ENCODE data around the gene CADPS. TPM values are rescaled to one million over a fixed set of nuclear protein-coding genes. Genes with fewer than 3 reads are reported as not detected.

The CADPS gene
- total RNA-seq, 1 experiment from 2014 or later = not detected

- CTCF ChIA-PET = no interaction called here
- POLR2A ChIA-PET (ENCODE audit: low non-redundant PET) = no interaction called here
- Histone ChIP-seq H3K4me1 (ENCODE audit: insufficient read depth, low read length, poor library complexity, severe bottlenecking) (no peaks in the 10 kb centered on the region), H3K9me3 (ENCODE audit: low read depth, low read length, poor library complexity, severe bottlenecking) (no peaks in the 10 kb centered on the region), H3K27me3 (replicated peaks; ENCODE audit: insufficient read depth, low read depth, low read length, poor library complexity) (peaks cover 18% of the 10 kb centered on the region), H3K27ac (ENCODE audit: low read depth, low read length, poor library complexity, severe bottlenecking) (no peak overlapping the region), H3K36me3 (ENCODE audit: insufficient read depth, low read length, poor library complexity, severe bottlenecking) (no peaks in the 10 kb centered on the region), H3K4me3 (ENCODE audit: low read depth, low read length, poor library complexity, severe bottlenecking) (no peak overlapping the region)
- TF ChIP-seq CTCF (conservative IDR thresholded peaks at IDR 0.05; ENCODE audit: low read depth, low read length) = no peak
- no peak for TF ChIP-seq EZH2 (IDR thresholded peaks at IDR 0.05; ENCODE audit: borderline replicate concordance, low read depth, low read length, poor library complexity, severe bottlenecking)
- no peak for DNase-seq (ENCODE audit: low spot score)
- no TSS peak for BruUV-seq (replicated peaks)
- intact Hi-C loops (cut with micrococcal nuclease; ENCODE audit: unreplicated experiment) = no loop called here
Measured at GRCh38 chr3:62451211-62451887, 423.9 kb downstream of the CADPS start.

- TF ChIP-seq CTCF (conservative IDR thresholded peaks at IDR 0.05; ENCODE audit: low read depth, low read length) (no peak), EZH2 (IDR thresholded peaks at IDR 0.05; ENCODE audit: borderline replicate concordance, low read depth, low read length, poor library complexity, severe bottlenecking) (no peak)
- peaks cover 3% of the 10 kb centered on the region for H3K27me3 ChIP-seq (replicated peaks; ENCODE audit: insufficient read depth, low read depth, low read length, poor library complexity)
- no peaks in the 10 kb centered on the region for H3K9me3 ChIP-seq (ENCODE audit: low read depth, low read length, poor library complexity, severe bottlenecking)
- ChIA-PET CTCF (no interaction called here), POLR2A (ENCODE audit: low non-redundant PET) (no interaction called here)
- H3K4me1 ChIP-seq (ENCODE audit: insufficient read depth, low read length, poor library complexity, severe bottlenecking) = no peaks in the 10 kb centered on the region
- no peak overlapping the region for H3K4me3 ChIP-seq (ENCODE audit: low read depth, low read length, poor library complexity, severe bottlenecking)
- H3K36me3 ChIP-seq (ENCODE audit: insufficient read depth, low read length, poor library complexity, severe bottlenecking) = no peaks in the 10 kb centered on the region
- intact Hi-C loops (cut with micrococcal nuclease; ENCODE audit: unreplicated experiment) = no loop called here
- no TSS peak for BruUV-seq (replicated peaks)
- no peak overlapping the region for H3K27ac ChIP-seq (ENCODE audit: low read depth, low read length, poor library complexity, severe bottlenecking)
- DNase-seq (ENCODE audit: low spot score) = no peak
Measured at GRCh38 chr3:62446337-62446940, 428.8 kb downstream of the CADPS start.

GRCh38 chr3:62445275-62445674, 429.9 kb downstream of the CADPS start:
- POLR2A ChIA-PET (ENCODE audit: low non-redundant PET) = no interaction called here

More at GRCh38 chr3:62445275-62445674, 429.9 kb downstream of the CADPS start:
- Histone ChIP-seq H3K27me3 (replicated peaks; ENCODE audit: insufficient read depth, low read depth, low read length, poor library complexity) (peaks cover 3% of the 10 kb centered on the region), H3K9me3 (ENCODE audit: low read depth, low read length, poor library complexity, severe bottlenecking) (no peaks in the 10 kb centered on the region), H3K4me3 (ENCODE audit: low read depth, low read length, poor library complexity, severe bottlenecking) (no peak overlapping the region), H3K4me1 (ENCODE audit: insufficient read depth, low read length, poor library complexity, severe bottlenecking) (no peaks in the 10 kb centered on the region), H3K27ac (ENCODE audit: low read depth, low read length, poor library complexity, severe bottlenecking) (no peak overlapping the region), H3K36me3 (ENCODE audit: insufficient read depth, low read length, poor library complexity, severe bottlenecking) (no peaks in the 10 kb centered on the region)
- TF ChIP-seq CTCF (conservative IDR thresholded peaks at IDR 0.05; ENCODE audit: low read depth, low read length) (no peak), EZH2 (IDR thresholded peaks at IDR 0.05; ENCODE audit: borderline replicate concordance, low read depth, low read length, poor library complexity, severe bottlenecking) (no peak)
- CTCF ChIA-PET = no interaction called here
- intact Hi-C loops (cut with micrococcal nuclease; ENCODE audit: unreplicated experiment) = no loop called here
- BruUV-seq (replicated peaks) = no TSS peak
- DNase-seq (ENCODE audit: low spot score) = no peak

All from A673 (cell line).